HCT116 (cell line): ENCODE data around the gene PRRT4.

Source experiments
- CEBPB ChIP-seq: IDR thresholded peaks from 2 replicates; pipeline ENCODE4 v1.6.1; 2012; ENCODE audit warnings: low read depth
- CTCF ChIP-seq, 3 experiments: fragments of 200-600 bp in 1 of 3; sonication (generic) in 1 of 3; IDR thresholded peaks in 2 of 3; conservative IDR thresholded peaks in 1 of 3; 2 replicates each; pipeline ENCODE4 v1.5.1; 2012 to 2017; ENCODE audit warnings: low read depth in 2 of 3, low read length in 2 of 3, antibody characterized with exemption in 1 of 3, borderline replicate concordance in 1 of 3, control low read depth in 1 of 3, mild to moderate bottlenecking in 1 of 3, mixed read lengths in 1 of 3, mixed run types in 1 of 3, moderate library complexity in 1 of 3; ENCODE audit not compliant: insufficient read depth in 1 of 3
- EZH2 ChIP-seq: fragments of 200-600 bp; sonication (generic); IDR thresholded peaks from 2 replicates; pipeline ENCODE4 v1.6.1; 2017; ENCODE audit warnings: antibody characterized with exemption, mixed run types
- MAX ChIP-seq: IDR thresholded peaks from 2 replicates; pipeline ENCODE4 v1.6.1; 2012
- POLR2A ChIP-seq: IDR thresholded peaks from 2 replicates; pipeline ENCODE4 v1.7.0; 2011; ENCODE audit warnings: borderline replicate concordance; ENCODE audit not compliant: insufficient read depth, insufficient read length; ENCODE audit errors: extremely low read depth
- POLR2AphosphoS5 ChIP-seq: IDR thresholded peaks from 2 replicates; pipeline ENCODE4 v1.6.1; 2011; ENCODE audit warnings: mild to moderate bottlenecking, low read depth, low read length, moderate library complexity
- RAD21 ChIP-seq: IDR thresholded peaks from 2 replicates; pipeline ENCODE4 v1.6.1; 2012; ENCODE audit warnings: low read depth, mild to moderate bottlenecking
- SIN3A ChIP-seq: IDR thresholded peaks from 2 replicates; pipeline ENCODE4 v1.6.1; 2012; ENCODE audit warnings: low read depth
- TCF7L2 ChIP-seq: IDR thresholded peaks from 2 replicates; pipeline ENCODE4 v1.7.0; 2011; ENCODE audit warnings: borderline replicate concordance, inconsistent platforms; ENCODE audit not compliant: insufficient read depth, insufficient read length; ENCODE audit errors: extremely low read depth
- YY1 ChIP-seq: IDR thresholded peaks from 2 replicates; pipeline ENCODE4 v1.6.1; 2011; ENCODE audit warnings: low read length, low read depth, moderate library complexity, mild to moderate bottlenecking; ENCODE audit not compliant: insufficient replicate concordance; ENCODE audit errors: extremely low read depth
- TF ChIP-seq, protein P1 (sequence below): IDR thresholded peaks from 2 replicates; pipeline ENCODE4 v1.6.1; 2011; ENCODE audit warnings: mild to moderate bottlenecking, low read length, moderate library complexity; ENCODE audit not compliant: insufficient replicate concordance; ENCODE audit errors: extremely low read depth

- no peak for TF ChIP-seq POLR2AphosphoS5
- TF ChIP-seq EZH2 = no peak
- no peak for TF ChIP-seq POLR2A
- TF ChIP-seq SIN3A = no peak
- peak; percentile 86 for TF ChIP-seq RAD21
- peak; percentile 88 to 96 (median 95) for TF ChIP-seq CTCF (IDR thresholded peaks at IDR 0.05 in 2 of 3, conservative IDR thresholded peaks at IDR 0.05 in 1 of 3; ENCODE audit: borderline replicate concordance in 1 of 3, insufficient read depth in 1 of 3, low read depth in 2 of 3, low read length in 2 of 3)
- no peak for TF ChIP-seq YY1
- TF ChIP-seq, protein P1, sequence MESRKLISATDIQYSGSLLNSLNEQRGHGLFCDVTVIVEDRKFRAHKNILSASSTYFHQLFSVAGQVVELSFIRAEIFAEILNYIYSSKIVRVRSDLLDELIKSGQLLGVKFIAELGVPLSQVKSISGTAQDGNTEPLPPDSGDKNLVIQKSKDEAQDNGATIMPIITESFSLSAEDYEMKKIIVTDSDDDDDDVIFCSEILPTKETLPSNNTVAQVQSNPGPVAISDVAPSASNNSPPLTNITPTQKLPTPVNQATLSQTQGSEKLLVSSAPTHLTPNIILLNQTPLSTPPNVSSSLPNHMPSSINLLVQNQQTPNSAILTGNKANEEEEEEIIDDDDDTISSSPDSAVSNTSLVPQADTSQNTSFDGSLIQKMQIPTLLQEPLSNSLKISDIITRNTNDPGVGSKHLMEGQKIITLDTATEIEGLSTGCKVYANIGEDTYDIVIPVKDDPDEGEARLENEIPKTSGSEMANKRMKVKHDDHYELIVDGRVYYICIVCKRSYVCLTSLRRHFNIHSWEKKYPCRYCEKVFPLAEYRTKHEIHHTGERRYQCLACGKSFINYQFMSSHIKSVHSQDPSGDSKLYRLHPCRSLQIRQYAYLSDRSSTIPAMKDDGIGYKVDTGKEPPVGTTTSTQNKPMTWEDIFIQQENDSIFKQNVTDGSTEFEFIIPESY = no peak
- no peak for TF ChIP-seq MAX
- TF ChIP-seq CEBPB = no peak
- TF ChIP-seq TCF7L2 = no peak
These were observed 36.7 kb upstream of the PRRT4 start for GRCh38 chr7:128398016-128398840.
